ENCODE data around the gene MMRN1. TPM values are rescaled to one million over a fixed set of nuclear protein-coding genes. Genes with fewer than 3 reads are reported as not detected.

Gene MMRN1
- total RNA-seq, 2 donors from 2014 or later, result 13.1 to 14.0 TPM

GRCh38 chr4:89981789-89982334 lies 87.2 kb downstream of the MMRN1 start:
- no peak for ATAC-seq
- DNase-seq, result no peak
- intact Hi-C loops (cut with DNase I, micrococcal nuclease), result no loop called here

- intact Hi-C loops (cut with DNase I, micrococcal nuclease), result no loop called here
- no peak for DNase-seq
- ATAC-seq, result no peak
Measured at GRCh38 chr4:89988268-89988667, 93.6 kb downstream of the MMRN1 start.

- DNase-seq, result no peak
- intact Hi-C loops (cut with DNase I, micrococcal nuclease), result no loop called here
- ATAC-seq, result no peak
Measured at GRCh38 chr4:89992744-89993143, 98.1 kb downstream of the MMRN1 start.

GRCh38 chr4:89994176-89994873 lies 99.7 kb downstream of the MMRN1 start:
- intact Hi-C loops (cut with DNase I, micrococcal nuclease), result no loop called here
- ATAC-seq, result no peak
- DNase-seq, result no peak

- intact Hi-C loops (cut with DNase I, micrococcal nuclease), result no loop called here
- DNase-seq (no peak), ATAC-seq (no peak)
Measured at GRCh38 chr4:89995006-89995405, 100.4 kb downstream of the MMRN1 start.

GRCh38 chr4:89995814-89996213 lies 101.2 kb downstream of the MMRN1 start:
- ATAC-seq (peak; percentile 82), DNase-seq (no peak)
- intact Hi-C loops (cut with DNase I, micrococcal nuclease), result no loop called here

- no peak for ATAC-seq
- DNase-seq, result no peak
- intact Hi-C loops (cut with DNase I, micrococcal nuclease), result no loop called here
Measured at GRCh38 chr4:89997171-89997704, 102.6 kb downstream of the MMRN1 start.

- DNase-seq, result no peak
- ATAC-seq, result no peak
- intact Hi-C loops (cut with DNase I, micrococcal nuclease), result no loop called here
Measured at GRCh38 chr4:89998469-89999011, 103.9 kb downstream of the MMRN1 start.

GRCh38 chr4:90001023-90001422 lies 106.4 kb downstream of the MMRN1 start:
- DNase-seq (no peak), ATAC-seq (no peak)
- intact Hi-C loops (cut with DNase I, micrococcal nuclease), result no loop called here

- intact Hi-C loops (cut with DNase I, micrococcal nuclease), result no loop called here
- no peak for DNase-seq
- ATAC-seq, result no peak
Measured at GRCh38 chr4:90002441-90003062, 107.9 kb downstream of the MMRN1 start.

Other genes starting within 250 kb of the MMRN1 start
- gene SNCA, start 57.7 kb upstream of the MMRN1 start, total RNA-seq, result 1 to 10 TPM; 1.4 to 3.9 TPM
- 10 to 100 TPM; 14.4 to 22.7 TPM for gene CCSER1, start 232.5 kb downstream of the MMRN1 start, total RNA-seq

Measured in left colon (tissue), 2 donors.